K562 (cell line): Measurements from ENCODE around the gene ZC3H18. TPM values are rescaled to one million over a fixed set of nuclear protein-coding genes. Genes with fewer than 3 reads are reported as not detected.

Experiments used
- ATAC-seq: fragments of 200-7000 bp; cut with Tn5 transposase; 3 replicates; pipeline ENCODE4 v1.9.1; 2020; ENCODE audit warnings: moderate library complexity
- BruUV-seq: library from RNA; stranded (reverse); fragments of 400-500 nt; replicated peaks from 2 replicates; lab custom pipeline; 2021; lab: Mats Ljungman, UMichigan
- CTCF ChIA-PET: fragments of 300-600 bp; formaldehyde crosslinking; extraction: SDS; loops from one replicate; lab custom pipeline; 2021; ENCODE audit warnings: low intra/inter-chr PET ratio; lab: Yijun Ruan, JAX
- POLR2A ChIA-PET: fragments of 300-600, 350-650 bp; sonication (Branson Sonifier 250); formaldehyde crosslinking; extraction: SDS; loops from one replicate; lab custom pipeline; 2021; ENCODE audit warnings: antibody characterized with exemption, inconsistent platforms; lab: Yijun Ruan, JAX
- DNase-seq, 4 experiments: peaks; one replicate each; pipeline versions ENCODE4 v3.0.0 to v3.0.0-alpha.2; 2011 to 2018; ENCODE audit warnings: low spot score in 3 of 4, mixed read lengths in 3 of 4; ENCODE audit errors: extremely low read depth in 1 of 4
- FAIRE-seq: peaks from 2 replicates; lab custom pipeline; 2011; peaks lifted over from hg19 to GRCh38; lab: Jason Lieb, UNC
- H2AFZ ChIP-seq: 2 replicates; pipeline ENCODE4 v1.6.0; 2011; ENCODE audit warnings: low read depth, low read length, control low read depth, inconsistent platforms
- H3K27ac ChIP-seq: fragments of 200-600 bp; 3 replicates; pipeline ENCODE4 v1.8.0; 2011; ENCODE audit warnings: low read depth, mild to moderate bottlenecking, control low read depth, inconsistent platforms, low read length, moderate library complexity, mixed read lengths; ENCODE audit errors: extremely low read depth
- H3K27me3 ChIP-seq, 2 experiments: fragments of 300-600 bp in 1 of 2; 2 replicates in 1 of 2; 3 replicates in 1 of 2; pipeline versions ENCODE4 v1.6.0 to v1.8.0; 2011; ENCODE audit warnings: inconsistent platforms in 2 of 2, low read length in 2 of 2, mild to moderate bottlenecking in 1 of 2, mixed read lengths in 1 of 2, moderate library complexity in 1 of 2; ENCODE audit not compliant: control insufficient read depth in 2 of 2, insufficient read depth in 2 of 2
- H3K36me3 ChIP-seq: fragments of 300-600 bp; 3 replicates; pipeline ENCODE4 v1.8.0; 2011; ENCODE audit warnings: mild to moderate bottlenecking, low read length, inconsistent platforms; ENCODE audit not compliant: control insufficient read depth, insufficient read depth
- H3K4me1 ChIP-seq, 2 experiments: fragments of 200-600 bp in 1 of 2; replicated peaks in 1 of 2; 2 replicates in 1 of 2; 3 replicates in 1 of 2; pipeline versions ENCODE4 v1.5.1 to v1.8.0; 2011; ENCODE audit warnings: inconsistent platforms in 2 of 2, low read length in 2 of 2, mild to moderate bottlenecking in 1 of 2, mixed read lengths in 1 of 2, moderate library complexity in 1 of 2; ENCODE audit not compliant: control insufficient read depth in 2 of 2, insufficient read depth in 2 of 2
- H3K4me2 ChIP-seq: 2 replicates; pipeline ENCODE4 v1.6.1; 2011; ENCODE audit warnings: low read length, control low read depth, inconsistent platforms, mixed read lengths; ENCODE audit not compliant: insufficient read depth
- H3K4me3 ChIP-seq: fragments of 200-600 bp; sonication (generic), shearing (Covaris generic); 2 replicates; pipeline ENCODE4 v1.5.1; 2016; ENCODE audit warnings: control low read depth, inconsistent platforms
- H3K79me2 ChIP-seq: fragments of 200-600 bp; 3 replicates; pipeline ENCODE4 v1.8.0; 2011; ENCODE audit warnings: low read length, inconsistent platforms; ENCODE audit not compliant: control insufficient read depth, insufficient read depth
- H3K9ac ChIP-seq, 2 experiments: 2 replicates each; pipeline versions ENCODE4 v1.6.0 to v1.6.1; 2011; ENCODE audit warnings: low read depth in 2 of 2, low read length in 2 of 2, control low read depth in 1 of 2, inconsistent platforms in 1 of 2, mild to moderate bottlenecking in 1 of 2, mixed read lengths in 1 of 2; ENCODE audit not compliant: insufficient read depth in 1 of 2
- H3K9me1 ChIP-seq: one replicate; pipeline ENCODE4 v1.6.0; 2011; ENCODE audit warnings: inconsistent platforms, mild to moderate bottlenecking, low read length, moderate library complexity; ENCODE audit not compliant: control insufficient read depth, insufficient read depth
- H3K9me3 ChIP-seq: replicated peaks from 2 replicates; pipeline ENCODE4 v1.5.1; 2011; ENCODE audit warnings: low read depth, low read length, inconsistent platforms; ENCODE audit not compliant: control insufficient read depth, insufficient read depth
- H4K20me1 ChIP-seq: replicated peaks from 2 replicates; pipeline ENCODE4 v1.6.1; 2011; ENCODE audit warnings: low read length, inconsistent platforms, mixed read lengths; ENCODE audit not compliant: control insufficient read depth, insufficient read depth
- JUNB ChIP-seq: fragments of 450-650 bp; formaldehyde crosslinking; conservative IDR thresholded peaks from 2 replicates; pipeline ENCODE4 v1.4.0; 2020; ENCODE audit warnings: mild to moderate bottlenecking
- MEIS2 ChIP-seq: fragments of 450-650 bp; IDR thresholded peaks from 2 replicates; pipeline ENCODE4 v1.6.1; 2014; ENCODE audit warnings: mild to moderate bottlenecking; ENCODE audit not compliant: partially characterized antibody
- PURB ChIP-seq: sonication (generic); formaldehyde crosslinking; IDR thresholded peaks from 2 replicates; pipeline ENCODE4 v1.9.0; 2021; ENCODE audit warnings: low read depth, mild to moderate bottlenecking, missing genetic modification reagents
- ZBED1 ChIP-seq: IDR thresholded peaks from 2 replicates; pipeline ENCODE4 v1.6.1; 2014
- WGBS: fragments of 100-300 bp; shearing (Covaris generic); methylation state at CpG from one replicate; pipeline ENCODE4 v1.1.6; 2016; ENCODE audit warnings: low coverage, mixed read lengths; ENCODE audit not compliant: insufficient coverage; ENCODE audit errors: missing lambda C conversion rate; 5-methylcytosine and 5-hydroxymethylcytosine counted together
- in situ Hi-C: fragments of 300-500 bp; cut with MboI; formaldehyde crosslinking; loops from 4 replicates; pipeline ENCODE4 v1.15.0; 2018; ENCODE audit warnings: inconsistent platforms, mixed read lengths
- intact Hi-C: fragments of 100-400 bp; cut with micrococcal nuclease; formaldehyde crosslinking; loops from 2 replicates; pipeline ENCODE4 v1.14.2; 2022
- polyA plus RNA-seq, 8 experiments: library from polyadenylated mRNA; depleted of rRNA in 4 of 8; stranded (reverse) in 5 of 8; unstranded in 3 of 8; fragments of >200 nt; fragmentation: Nextera tagmentation in 2 of 8; fragmentation: Illumina TruSeq in 1 of 8; extraction: Ambion mirVana in 2 of 8; extraction: Trizol in 1 of 8; gene quantifications; 2 replicates each; pipeline versions ENCODE4 v1.2.1 to v1.2.3, GENCODE V29; 2011 to 2014; ENCODE audit warnings: inconsistent platforms in 1 of 8, missing spikeins in 1 of 8
- total RNA-seq, 7 experiments: library from RNA; depleted of rRNA in 6 of 7; stranded (reverse); fragments of >200 nt in 6 of 7; fragmentation: Illumina TruSeq in 2 of 7; extraction: Trizol in 2 of 7; gene quantifications; 2 replicates each; pipeline versions ENCODE4 v1.2.1 to v1.2.3, GENCODE V29; 2011 to 2021; ENCODE audit warnings: low replicate concordance in 1 of 7
- TF ChIP-seq, protein P1 (sequence below): sonication (generic); formaldehyde crosslinking; IDR thresholded peaks from 2 replicates; pipeline ENCODE4 v1.8.1; 2023; ENCODE audit warnings: mild to moderate bottlenecking, missing genetic modification reagents

Gene ZC3H18
- total and polyA plus RNA-seq, 9 of the 15 experiments (the other 6 are each of a cell fraction or from before 2014, with no cell fraction given): 1.7 to 88.7 (median 26.9) TPM

GRCh38 chr16:88601313-88602036 lies 31.3 kb downstream of the ZC3H18 start:
- H3K4me2 ChIP-seq: no peak overlapping the region
- H3K4me3 ChIP-seq: no peak overlapping the region
- H3K9me3 ChIP-seq: no peaks in the 10 kb centered on the region
- no peaks in the 10 kb centered on the region; the same call in 2 of the 3 replicates for H3K79me2 ChIP-seq
- ChIA-PET POLR2A (interaction anchor here (0.9 to 1.2 kb wide), 2 partner anchors 13 to 16 kb away, joined by 3 to 4 read pairs; no protein-coding TSS in a partner anchor), CTCF (no interaction called here)
- H3K36me3 ChIP-seq: peaks cover 85% of the 10 kb centered on the region; the same call in 2 of the 3 replicates
- no peaks in the 10 kb centered on the region for H3K27me3 ChIP-seq
- FAIRE-seq: no peak
- 88% methylated on average over 9 of the region's 9 CpGs for WGBS
- peaks cover 0 to 3% of the 10 kb centered on the region in 2 experiments; a peak in 1 of 5 replicates for H3K4me1 ChIP-seq
- in situ Hi-C loops: no loop called here
- no TSS peak for BruUV-seq
- no peak for DNase-seq
- no peak for TF ChIP-seq JUNB (CRISPR knock-in tag)
- no peak for TF ChIP-seq ZBED1
- no peak for TF ChIP-seq PURB
- no peak for TF ChIP-seq MEIS2
- TF ChIP-seq, protein P1, sequence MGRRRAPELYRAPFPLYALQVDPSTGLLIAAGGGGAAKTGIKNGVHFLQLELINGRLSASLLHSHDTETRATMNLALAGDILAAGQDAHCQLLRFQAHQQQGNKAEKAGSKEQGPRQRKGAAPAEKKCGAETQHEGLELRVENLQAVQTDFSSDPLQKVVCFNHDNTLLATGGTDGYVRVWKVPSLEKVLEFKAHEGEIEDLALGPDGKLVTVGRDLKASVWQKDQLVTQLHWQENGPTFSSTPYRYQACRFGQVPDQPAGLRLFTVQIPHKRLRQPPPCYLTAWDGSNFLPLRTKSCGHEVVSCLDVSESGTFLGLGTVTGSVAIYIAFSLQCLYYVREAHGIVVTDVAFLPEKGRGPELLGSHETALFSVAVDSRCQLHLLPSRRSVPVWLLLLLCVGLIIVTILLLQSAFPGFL (CRISPR knock-in tag): no peak
- no peak overlapping the region for H3K9ac ChIP-seq
- H3K9me1 ChIP-seq: no peaks in the 10 kb centered on the region
- no peak overlapping the region for H2AFZ ChIP-seq
- H3K27ac ChIP-seq: no peak overlapping the region
- ATAC-seq: no peak
- no peaks in the 10 kb centered on the region for H4K20me1 ChIP-seq
- intact Hi-C loops: no loop called here
